ENCODE results near the gene CNTRL. TPM values are rescaled to one million over a fixed set of nuclear protein-coding genes. Genes with fewer than 3 reads are reported as not detected.
A peak's percentile ranks its signal among the peaks of the same experiment; 100 is the strongest.
"Not testable (repeated sequence)": the region's sequence is repeated elsewhere in the genome, so short reads cannot be mapped to it uniquely, and the experiment has no call there.

Gene CNTRL
- total RNA-seq, 2 experiments from 2014 or later = 80.3 to 107 TPM

DNA sequence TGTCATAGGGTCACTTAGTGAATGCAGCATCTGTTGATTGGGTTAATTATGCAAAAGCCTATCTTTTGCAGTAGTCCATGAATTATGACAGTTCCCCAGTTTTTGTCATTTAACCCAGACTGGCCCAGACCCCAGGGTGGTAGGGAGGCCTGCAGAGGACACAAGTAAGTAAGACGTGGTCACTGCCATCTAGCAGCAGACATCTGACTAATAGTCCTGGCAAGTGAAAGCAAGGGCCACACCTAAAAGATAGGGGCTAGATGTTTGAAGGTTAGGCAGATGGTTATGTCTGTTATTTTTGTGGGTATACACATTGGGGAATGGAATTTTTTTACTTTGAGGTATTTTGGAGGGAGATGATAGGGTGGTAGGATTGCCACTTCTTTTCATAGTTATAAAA, 78.9 kb downstream of the CNTRL start:
- Mint-ChIP-seq H3K27ac (no peak overlapping the region), H3K4me1 (peaks cover 50% of the 10 kb centered on the region), H3K9me3 (ENCODE audit: low read depth) (no peaks in the 10 kb centered on the region), H3K36me3 (peaks cover 65% of the 10 kb centered on the region), H3K27me3 (no peaks in the 10 kb centered on the region), H3K4me3 (no peak overlapping the region)
- no peak for DNase-seq
- ATAC-seq = no peak
- CTCF ChIA-PET = no interaction called here

DNA sequence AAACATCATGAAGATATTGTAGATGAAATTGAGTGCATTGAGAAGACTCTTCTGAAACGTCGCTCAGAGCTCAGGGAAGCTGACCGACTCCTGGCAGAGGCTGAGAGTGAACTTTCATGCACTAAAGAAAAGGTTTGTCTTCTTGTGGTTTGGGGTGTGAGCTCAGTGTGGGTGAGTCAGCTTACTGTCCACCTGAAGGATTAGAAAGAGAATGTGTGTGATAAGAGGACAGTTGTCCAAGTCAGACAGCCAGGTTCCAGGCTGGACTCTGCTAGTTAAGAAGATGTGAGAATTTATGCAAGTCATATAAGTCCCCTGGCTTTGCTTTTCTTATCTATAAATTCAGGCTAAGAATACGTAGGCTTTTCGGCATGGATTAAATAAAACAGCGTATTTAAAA, 80.0 kb downstream of the CNTRL start:
- H3K36me3 Mint-ChIP-seq = peaks cover 69% of the 10 kb centered on the region
- H3K27me3 Mint-ChIP-seq = no peaks in the 10 kb centered on the region
- H3K9me3 Mint-ChIP-seq (ENCODE audit: low read depth) = no peaks in the 10 kb centered on the region
- no peak for ATAC-seq
- peak overlapping the region; percentile 4 for H3K27ac Mint-ChIP-seq
- H3K4me1 Mint-ChIP-seq = peaks cover 51% of the 10 kb centered on the region
- H3K4me3 Mint-ChIP-seq = no peak overlapping the region
- no peak for DNase-seq
- CTCF ChIA-PET = interaction anchor here (1.8 kb wide), 1 partner anchor 15 kb away, joined by 6 read pairs; no protein-coding TSS in a partner anchor

DNA sequence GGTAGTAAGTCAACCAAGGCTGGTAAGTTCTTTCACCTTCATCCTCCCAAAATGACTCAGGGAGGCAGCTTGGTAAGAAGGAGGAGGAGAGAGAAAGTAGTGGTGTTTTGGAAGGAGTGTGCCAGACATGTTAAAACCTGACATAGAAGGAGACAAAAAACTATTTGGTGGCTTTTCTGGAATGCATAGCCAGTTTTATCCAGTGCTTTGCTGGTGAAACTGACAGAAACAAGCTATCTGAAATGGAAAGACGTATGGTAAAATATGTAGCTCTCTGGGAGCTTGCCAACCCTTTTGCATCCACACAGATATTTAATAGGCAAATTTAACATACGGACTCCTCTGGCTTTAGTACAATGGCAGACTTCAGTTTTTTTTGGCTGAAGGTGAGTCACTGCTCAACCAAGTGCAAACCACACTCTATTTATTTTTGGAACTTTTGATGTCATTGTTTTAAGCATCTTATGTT, 81.5 kb downstream of the CNTRL start:
- ATAC-seq = peak; percentile 91
- peaks cover 74% of the 10 kb centered on the region for H3K36me3 Mint-ChIP-seq

DNA sequence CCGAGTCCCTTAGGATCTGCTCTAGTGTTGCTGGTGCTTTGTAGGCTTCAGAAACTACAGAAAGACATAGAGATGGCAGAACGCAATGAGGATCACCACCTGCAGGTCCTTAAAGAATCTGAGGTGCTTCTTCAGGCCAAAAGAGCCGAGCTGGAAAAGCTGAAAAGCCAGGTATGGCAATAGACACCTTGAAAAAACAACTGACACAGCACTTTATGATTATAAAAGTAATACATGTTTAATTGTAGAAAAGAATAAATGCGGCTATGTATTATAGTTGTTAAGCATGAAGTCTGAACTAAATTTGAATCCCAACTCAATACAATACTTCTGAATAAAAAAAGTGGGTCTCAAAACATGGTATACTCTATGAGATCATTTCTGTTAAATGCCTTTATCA, 83.2 kb downstream of the CNTRL start:
- Mint-ChIP-seq H3K4me1 (peaks cover 42% of the 10 kb centered on the region), H3K36me3 (peaks cover 70% of the 10 kb centered on the region), H3K27me3 (no peaks in the 10 kb centered on the region), H3K4me3 (no peak overlapping the region), H3K9me3 (ENCODE audit: low read depth) (no peaks in the 10 kb centered on the region), H3K27ac (no peak overlapping the region)
- CTCF ChIA-PET = interaction anchor here (1.0 to 3.3 kb wide), 4 partner anchors 12 to 98 kb away, joined by 4 to 11 read pairs (median 4); no protein-coding TSS in a partner anchor
- no peak for ATAC-seq
- no peak for DNase-seq

More for the DNA sequence above, 81.5 kb downstream of the CNTRL start:
- no peaks in the 10 kb centered on the region for H3K27me3 Mint-ChIP-seq
- H3K4me1 Mint-ChIP-seq = peaks cover 53% of the 10 kb centered on the region
- CTCF ChIA-PET = interaction anchor here (1.1 kb wide), 1 partner anchor 175 kb away, joined by 3 read pairs; no protein-coding TSS in a partner anchor
- DNase-seq = peak; percentile 49
- peak overlapping the region; percentile 2 for H3K4me3 Mint-ChIP-seq
- no peaks in the 10 kb centered on the region for H3K9me3 Mint-ChIP-seq (ENCODE audit: low read depth)
- peak overlapping the region; percentile 87 for H3K27ac Mint-ChIP-seq

DNA sequence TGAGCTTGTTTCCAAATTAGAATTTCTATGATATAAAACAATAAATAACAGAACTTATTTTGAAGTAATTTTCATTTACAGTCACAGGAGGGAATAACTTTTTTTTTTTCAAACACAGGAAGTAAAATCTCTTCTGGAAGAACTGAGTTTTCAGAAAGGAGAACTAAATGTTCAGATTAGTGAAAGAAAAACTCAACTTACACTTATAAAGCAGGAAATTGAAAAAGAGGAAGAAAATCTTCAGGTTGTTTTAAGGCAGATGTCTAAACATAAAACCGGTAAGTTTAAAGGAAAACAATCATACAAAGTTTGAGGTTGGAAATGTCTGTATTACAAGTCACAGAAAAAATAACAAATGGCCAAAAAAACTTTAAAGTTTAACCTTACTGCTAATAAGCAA, 85.3 kb downstream of the CNTRL start:
- H3K4me1 Mint-ChIP-seq = peaks cover 27% of the 10 kb centered on the region
- H3K27me3 Mint-ChIP-seq = no peaks in the 10 kb centered on the region
- CTCF ChIA-PET = interaction anchor here (3.3 kb wide), 1 partner anchor 10 kb away, joined by 11 read pairs; no protein-coding TSS in a partner anchor
- no peak overlapping the region for H3K4me3 Mint-ChIP-seq
- DNase-seq (no peak), ATAC-seq (no peak)
- H3K36me3 Mint-ChIP-seq = peaks cover 69% of the 10 kb centered on the region
- H3K9me3 Mint-ChIP-seq (ENCODE audit: low read depth) = no peaks in the 10 kb centered on the region
- H3K27ac Mint-ChIP-seq = peak overlapping the region; percentile 22

DNA sequence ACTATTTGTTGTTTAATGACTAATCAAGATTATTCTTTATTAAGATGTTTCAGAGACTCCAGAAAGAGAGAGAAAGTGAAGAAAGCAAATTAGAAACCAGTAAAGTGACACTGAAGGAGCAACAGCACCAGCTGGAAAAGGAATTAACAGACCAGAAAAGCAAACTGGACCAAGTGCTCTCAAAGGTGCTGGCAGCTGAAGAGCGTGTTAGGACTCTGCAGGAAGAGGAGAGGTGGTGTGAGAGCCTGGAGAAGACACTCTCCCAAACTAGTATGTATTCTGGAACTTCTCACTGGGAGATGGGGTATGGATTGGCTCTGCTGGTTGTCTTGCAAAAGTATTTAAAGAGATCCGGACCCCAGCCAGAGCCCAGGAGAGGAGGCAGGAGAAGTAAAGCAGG, 93.3 kb downstream of the CNTRL start:
- no peak for DNase-seq
- H3K4me1 Mint-ChIP-seq = peaks cover 4% of the 10 kb centered on the region
- peaks cover 71% of the 10 kb centered on the region for H3K36me3 Mint-ChIP-seq
- ATAC-seq = no peak
- H3K4me3 Mint-ChIP-seq = no peak overlapping the region
- no peaks in the 10 kb centered on the region for H3K27me3 Mint-ChIP-seq
- H3K27ac Mint-ChIP-seq = peak overlapping the region; percentile 5
- CTCF ChIA-PET = interaction anchor here (1.4 to 2.5 kb wide), 2 partner anchors 31 to 47 kb away, joined by 4 to 9 read pairs; no protein-coding TSS in a partner anchor
- no peaks in the 10 kb centered on the region for H3K9me3 Mint-ChIP-seq (ENCODE audit: low read depth)

DNA sequence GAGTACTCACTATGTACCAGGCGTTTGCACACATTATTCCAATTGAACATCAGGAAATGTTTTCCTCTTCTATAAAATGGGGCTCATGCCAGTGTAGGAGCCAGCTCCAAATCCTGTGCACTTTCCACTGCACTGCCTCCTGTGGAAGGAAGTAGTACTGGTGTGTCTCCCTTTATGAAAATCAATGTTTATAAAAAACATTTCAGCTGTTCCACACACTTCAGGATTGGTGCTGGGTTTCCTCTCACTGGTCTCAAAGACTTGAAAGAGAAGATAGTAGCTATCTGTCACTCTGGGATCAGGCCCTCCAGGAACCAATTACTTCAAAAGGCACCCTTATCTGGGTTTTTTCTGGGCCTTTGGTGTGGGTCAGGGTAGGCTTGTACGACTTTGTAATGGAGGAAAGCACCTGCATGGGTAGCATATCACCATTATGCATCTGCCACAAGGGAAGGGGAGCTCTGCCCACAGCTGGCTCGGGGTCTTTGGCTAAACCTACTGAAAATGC, 94.4 kb downstream of the CNTRL start:
- CTCF ChIA-PET = interaction anchor here (1.2 to 2.5 kb wide), 9 partner anchors 9 to 92 kb away, joined by 3 to 11 read pairs (median 5); no protein-coding TSS in a partner anchor
- peak; percentile 49 for ATAC-seq
- Mint-ChIP-seq H3K27me3 (no peaks in the 10 kb centered on the region), H3K27ac (peak overlapping the region; percentile 61), H3K36me3 (peaks cover 75% of the 10 kb centered on the region), H3K9me3 (ENCODE audit: low read depth) (no peaks in the 10 kb centered on the region), H3K4me3 (no peak overlapping the region), H3K4me1 (peaks cover 4% of the 10 kb centered on the region)
- no peak for DNase-seq

DNA sequence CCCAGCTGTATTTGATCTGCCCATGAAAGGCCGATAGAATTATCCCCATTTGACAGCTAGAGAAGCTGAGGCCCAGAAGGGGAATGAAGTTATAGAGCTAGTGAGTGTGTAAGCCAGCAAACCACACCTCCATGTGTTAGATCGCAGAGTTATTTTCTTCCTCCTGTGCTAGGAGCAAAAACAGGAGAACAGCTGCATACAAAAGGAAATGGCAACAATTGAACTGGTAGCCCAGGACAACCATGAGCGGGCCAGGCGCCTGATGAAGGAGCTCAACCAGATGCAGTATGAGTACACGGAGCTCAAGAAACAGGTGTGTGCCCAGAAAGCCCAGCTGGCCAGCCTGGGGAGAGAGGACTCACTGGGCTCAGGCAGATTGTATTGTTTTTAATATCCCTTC, 96.5 kb downstream of the CNTRL start:
- CTCF ChIA-PET = interaction anchor here (0.8 to 1.7 kb wide), 5 partner anchors 9 to 99 kb away, joined by 3 read pairs; no protein-coding TSS in a partner anchor

DNA sequence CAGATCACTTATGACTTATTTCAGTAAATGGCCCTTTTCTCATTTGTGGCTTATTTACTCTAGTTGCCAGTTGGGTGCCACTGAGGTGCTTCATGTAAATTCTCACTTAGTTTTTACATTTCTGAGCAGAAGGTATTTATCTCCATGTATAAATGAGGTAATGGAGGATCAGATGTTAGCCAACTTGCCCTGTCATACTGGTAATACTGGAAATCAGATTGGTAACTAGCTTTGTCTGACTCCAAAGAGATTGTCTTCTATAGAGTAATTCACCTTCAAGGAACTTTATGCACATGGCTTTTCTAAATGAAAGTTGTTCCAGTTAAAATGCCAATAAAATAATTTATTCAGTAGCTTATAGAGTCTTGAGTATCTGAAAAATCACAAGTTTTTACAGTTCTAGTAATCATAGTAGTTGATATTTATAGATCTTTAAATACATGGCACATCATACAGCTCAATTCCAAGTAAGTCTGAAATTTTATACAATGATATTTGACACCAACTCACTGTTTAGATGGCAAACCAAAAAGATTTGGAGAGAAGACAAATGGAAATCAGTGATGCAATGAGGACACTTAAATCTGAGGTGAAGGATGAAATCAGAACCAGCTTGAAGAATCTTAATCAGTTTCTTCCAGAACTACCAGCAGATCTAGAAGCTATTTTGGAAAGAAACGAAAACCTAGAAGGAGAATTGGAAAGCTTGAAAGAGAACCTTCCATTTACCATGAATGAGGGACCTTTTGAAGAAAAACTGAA, 98.2 kb downstream of the CNTRL start:
- no peak overlapping the region for H3K27ac Mint-ChIP-seq
- H3K4me1 Mint-ChIP-seq = peaks cover 4% of the 10 kb centered on the region
- peaks cover 75% of the 10 kb centered on the region for H3K36me3 Mint-ChIP-seq
- H3K27me3 Mint-ChIP-seq = no peaks in the 10 kb centered on the region
- CTCF ChIA-PET = no interaction called here
- ATAC-seq = no peak
- DNase-seq = no peak
- no peaks in the 10 kb centered on the region for H3K9me3 Mint-ChIP-seq (ENCODE audit: low read depth)
- no peak overlapping the region for H3K4me3 Mint-ChIP-seq

More for the DNA sequence above, 96.5 kb downstream of the CNTRL start:
- no peak for ATAC-seq
- Mint-ChIP-seq H3K4me3 (no peak overlapping the region), H3K27ac (no peak overlapping the region), H3K36me3 (peaks cover 75% of the 10 kb centered on the region), H3K27me3 (no peaks in the 10 kb centered on the region), H3K4me1 (peaks cover 4% of the 10 kb centered on the region), H3K9me3 (ENCODE audit: low read depth) (no peaks in the 10 kb centered on the region)
- no peak for DNase-seq

DNA sequence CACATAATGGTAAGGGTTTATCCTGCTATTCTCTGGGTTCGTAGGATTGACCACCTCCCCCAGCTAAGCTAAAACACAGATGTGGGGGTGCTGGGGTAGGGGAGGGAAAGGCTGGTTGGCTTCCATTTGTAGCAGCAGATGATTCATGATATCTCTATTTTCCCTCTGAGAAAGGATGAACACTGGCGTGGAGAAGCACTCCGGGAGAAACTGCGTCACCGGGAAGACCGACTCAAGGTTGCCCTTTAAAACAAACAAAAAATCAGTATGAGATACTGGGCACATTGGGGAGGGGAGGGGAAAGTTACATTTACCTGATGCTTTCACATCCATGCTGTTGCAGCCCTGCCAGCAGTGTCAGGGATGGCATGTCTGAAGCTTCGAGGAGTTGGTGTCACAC, 98.7 kb downstream of the CNTRL start:
- Mint-ChIP-seq H3K9me3 (ENCODE audit: low read depth) (no peaks in the 10 kb centered on the region), H3K27me3 (no peaks in the 10 kb centered on the region), H3K4me3 (no peak overlapping the region), H3K27ac (peak overlapping the region; percentile 2), H3K4me1 (peaks cover 3% of the 10 kb centered on the region), H3K36me3 (peaks cover 74% of the 10 kb centered on the region)
- DNase-seq (no peak), ATAC-seq (no peak)
- CTCF ChIA-PET = no interaction called here

DNA sequence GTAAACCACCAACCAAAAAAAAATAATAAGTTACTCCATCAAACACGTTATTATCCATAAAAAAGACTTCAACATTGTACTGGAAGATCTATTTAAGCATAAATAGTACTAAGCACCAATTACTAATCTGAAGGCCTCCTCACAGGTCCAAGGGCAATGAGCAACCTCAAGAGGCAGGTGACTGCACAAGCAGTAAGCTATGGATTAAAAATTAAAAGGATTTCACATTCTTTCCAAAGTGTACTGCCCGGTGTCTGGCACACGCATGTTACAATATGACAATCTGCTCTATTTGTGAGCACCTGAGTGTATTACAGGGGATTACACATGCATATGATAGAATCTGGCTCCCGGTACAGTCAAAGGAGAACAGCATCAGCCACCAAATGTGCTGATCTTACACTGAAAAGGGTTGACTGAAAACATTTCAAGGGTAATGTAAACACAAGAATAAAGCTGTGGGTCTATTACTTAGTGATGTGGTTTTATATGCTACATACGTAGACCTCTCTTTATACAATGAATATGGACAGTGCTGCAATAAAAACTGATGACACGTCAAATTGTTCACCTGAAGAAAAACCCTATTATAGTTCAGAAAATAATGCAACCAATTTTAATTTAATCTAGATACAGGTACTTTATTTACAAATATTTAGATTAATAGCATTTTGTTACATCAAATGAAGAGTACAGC, 104.1 kb downstream of the CNTRL start:
- H3K9me3 Mint-ChIP-seq (ENCODE audit: low read depth) = no peaks in the 10 kb centered on the region
- H3K4me1 Mint-ChIP-seq = peaks cover 14% of the 10 kb centered on the region
- H3K27ac Mint-ChIP-seq = no peak overlapping the region
- H3K36me3 Mint-ChIP-seq = peaks cover 66% of the 10 kb centered on the region
- H3K4me3 Mint-ChIP-seq = no peak overlapping the region
- ATAC-seq = no peak
- DNase-seq = no peak
- CTCF ChIA-PET = interaction anchor here (0.8 to 1.7 kb wide), 2 partner anchors 13 to 100 kb away, joined by 3 to 5 read pairs; no protein-coding TSS in a partner anchor
- H3K27me3 Mint-ChIP-seq = no peaks in the 10 kb centered on the region

DNA sequence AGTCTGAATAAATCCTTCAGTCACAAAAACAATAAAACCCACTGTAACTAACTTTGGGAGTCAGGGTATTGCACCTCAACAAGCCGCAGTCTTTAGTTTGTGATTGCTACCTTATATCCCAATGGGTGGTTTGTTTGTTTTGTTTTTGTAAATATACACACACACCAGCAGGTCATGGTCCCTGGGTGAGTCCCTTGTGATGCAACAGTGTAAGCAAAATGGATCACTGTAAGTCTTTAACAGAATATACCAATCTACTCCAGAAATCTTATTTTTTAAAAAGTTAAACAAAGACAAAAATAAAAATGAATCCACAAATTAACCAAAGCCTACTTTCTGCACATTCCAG, 104.6 kb downstream of the CNTRL start:
- ATAC-seq; H3K27me3 Mint-ChIP-seq; DNase-seq; H3K9me3 Mint-ChIP-seq (ENCODE audit: low read depth); H3K27ac Mint-ChIP-seq; CTCF ChIA-PET; H3K4me3 Mint-ChIP-seq: not testable (repeated sequence)
- Mint-ChIP-seq H3K36me3 (peaks cover 66% of the 10 kb centered on the region), H3K4me1 (peaks cover 18% of the 10 kb centered on the region)

DNA sequence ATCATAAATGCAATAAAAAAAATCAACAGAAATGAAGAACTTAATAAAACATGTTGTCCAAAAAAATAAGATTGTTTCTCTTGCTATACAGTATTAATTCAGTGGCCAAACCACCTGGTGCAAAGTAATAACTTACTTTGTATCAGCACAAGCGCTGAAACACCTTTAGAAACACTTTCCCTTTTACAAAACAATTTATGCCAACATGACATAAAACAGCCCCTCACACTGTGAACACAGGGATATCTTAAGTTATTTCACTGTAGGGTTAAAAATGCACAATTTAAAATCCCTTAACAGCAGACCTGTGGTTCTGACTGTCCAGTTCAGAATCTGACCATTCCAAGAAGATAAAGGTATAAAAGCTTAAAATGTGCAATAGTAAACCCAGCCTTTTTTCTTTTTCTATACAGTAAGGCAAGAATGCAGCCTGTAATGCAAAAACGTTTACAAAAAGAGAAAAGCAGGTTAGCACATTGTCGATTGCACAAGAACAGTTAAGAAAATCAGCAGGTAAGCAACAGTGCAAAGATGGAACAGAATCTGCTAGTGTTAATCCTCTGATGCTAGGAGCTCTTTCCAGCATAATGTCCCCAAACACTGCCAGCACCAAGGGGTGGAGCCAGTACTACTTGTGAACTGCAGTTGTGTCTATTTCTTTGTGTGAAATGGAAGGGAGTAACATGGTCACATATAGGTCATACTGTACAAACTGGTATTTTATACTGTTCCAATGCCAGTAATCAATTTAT, 105.4 kb downstream of the CNTRL start:
- H3K27me3 Mint-ChIP-seq = no peaks in the 10 kb centered on the region
- H3K36me3 Mint-ChIP-seq = peaks cover 65% of the 10 kb centered on the region
- H3K27ac Mint-ChIP-seq = peak overlapping the region; percentile 32
- no peak overlapping the region for H3K4me3 Mint-ChIP-seq
- DNase-seq = no peak
- no peak for ATAC-seq
- peaks cover 24% of the 10 kb centered on the region for H3K4me1 Mint-ChIP-seq
- H3K9me3 Mint-ChIP-seq (ENCODE audit: low read depth) = no peaks in the 10 kb centered on the region
- CTCF ChIA-PET = interaction anchor here (1.1 kb wide), 1 partner anchor 11 kb away, joined by 5 read pairs; no protein-coding TSS in a partner anchor
